ENCODE results near the gene PRMT9. TPM values are rescaled to one million over a fixed set of nuclear protein-coding genes. Genes with fewer than 3 reads are reported as not detected.
A peak's percentile ranks its signal among the peaks of the same experiment; 100 is the strongest.

The PRMT9 gene
- total RNA-seq, 4 donors from 2014 or later = 0.60 to 17.1 (median 4.8) TPM

- in situ Hi-C loops (cut with MboI; ENCODE audit: low pct_ligation_motif_present in 1 of 4, low pct_unique_long_range_greater_than_20kb in 1 of 4, low sequenced_read_pairs in 3 of 4) (loop anchor here in 2 of 4 donors (5.0 kb wide), 1 partner anchor 159 kb away; no protein-coding TSS in a partner anchor), intact Hi-C loops (cut with DNase I; ENCODE audit: low total_unique reads) (loop anchor here (2.0 kb wide), 1 partner anchor 161 kb away; no protein-coding TSS in a partner anchor)
- Histone ChIP-seq H3K4me3 (no peak overlapping the region), H3K36me3 (no peaks in the 10 kb centered on the region), H3K27ac (no peak overlapping the region), H3K4me1 (no peaks in the 10 kb centered on the region), H3K9me3 (no peaks in the 10 kb centered on the region), H3K27me3 (no peaks in the 10 kb centered on the region)
- DNase-seq = peak; percentile 33
- TF ChIP-seq EP300 (IDR thresholded peaks at IDR 0.05; ENCODE audit: low read depth) (no peak), POLR2AphosphoS5 (IDR thresholded peaks at IDR 0.05) (no peak), CTCF (IDR thresholded peaks at IDR 0.05) (peak; percentile 84 to 93 (median 90)), POLR2A (IDR thresholded peaks at IDR 0.05) (no peak)
- WGBS, 2 donors (ENCODE audit: low coverage in 1 of 2) = 34 to 47% methylated on average over 3 to 7 of the region's 7 CpGs
Observed at GRCh38 chr4:147707892-147708672, 24.1 kb upstream of the PRMT9 start.

GRCh38 chr4:147704846-147705245, 20.9 kb upstream of the PRMT9 start:
- H3K9me3 ChIP-seq = no peaks in the 10 kb centered on the region
- 47 to 53% methylated on average over 1 of the region's 1 CpG for WGBS, 2 donors (ENCODE audit: low coverage in 1 of 2)
- no peaks in the 10 kb centered on the region for H3K36me3 ChIP-seq
- in situ Hi-C loops (cut with MboI; ENCODE audit: low pct_ligation_motif_present in 1 of 4, low pct_unique_long_range_greater_than_20kb in 1 of 4, low sequenced_read_pairs in 3 of 4) = loop anchor here in 2 of 4 donors (5.0 kb wide), 1 partner anchor 162 kb away; no protein-coding TSS in a partner anchor
- H3K4me3 ChIP-seq = no peak overlapping the region
- no peak overlapping the region for H3K27ac ChIP-seq
- DNase-seq = no peak
- no peaks in the 10 kb centered on the region for H3K4me1 ChIP-seq
- no peak for TF ChIP-seq CTCF (IDR thresholded peaks at IDR 0.05)
- TF ChIP-seq EP300 (IDR thresholded peaks at IDR 0.05; ENCODE audit: low read depth) = no peak
- intact Hi-C loops (cut with DNase I; ENCODE audit: low total_unique reads) = no loop called here
- H3K27me3 ChIP-seq = no peaks in the 10 kb centered on the region

DNA sequence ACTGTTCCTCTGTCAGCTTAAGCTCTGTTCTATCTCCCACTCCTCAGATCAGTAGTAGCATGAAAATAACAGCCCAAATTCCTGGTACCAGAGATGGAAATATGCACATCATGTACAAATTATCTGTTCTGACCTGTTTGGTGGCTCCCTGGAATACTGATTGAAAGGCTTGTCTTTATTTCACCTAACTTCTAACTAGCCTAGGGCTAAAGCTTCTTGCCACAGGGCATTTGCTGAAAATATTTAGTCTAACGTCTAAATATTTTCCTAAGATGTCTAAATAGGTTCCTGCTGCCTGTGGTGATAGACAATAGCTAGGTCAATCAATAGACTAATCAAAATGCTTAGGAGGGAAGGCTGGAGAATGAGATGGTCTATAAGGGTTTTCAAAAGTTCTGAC, 12.9 kb upstream of the PRMT9 start:
- in situ Hi-C loops (cut with MboI; ENCODE audit: low pct_ligation_motif_present in 1 of 4, low pct_unique_long_range_greater_than_20kb in 1 of 4, low sequenced_read_pairs in 3 of 4) (no loop called here), intact Hi-C loops (cut with DNase I; ENCODE audit: low total_unique reads) (no loop called here)
- Histone ChIP-seq H3K9me3 (no peaks in the 10 kb centered on the region), H3K27ac (no peak overlapping the region), H3K36me3 (no peaks in the 10 kb centered on the region), H3K27me3 (no peaks in the 10 kb centered on the region), H3K4me1 (peaks cover 0 to 9% (median 0%) of the 10 kb centered on the region in 4 donors), H3K4me3 (no peak overlapping the region)
- 63 to 67% methylated on average over 1 of the region's 1 CpG for WGBS, 2 donors (ENCODE audit: low coverage in 1 of 2)
- DNase-seq = no peak
- TF ChIP-seq POLR2A (IDR thresholded peaks at IDR 0.05) (no peak), CTCF (IDR thresholded peaks at IDR 0.05) (no peak), EP300 (IDR thresholded peaks at IDR 0.05; ENCODE audit: low read depth) (no peak), POLR2AphosphoS5 (IDR thresholded peaks at IDR 0.05) (no peak)

- WGBS, 2 donors (ENCODE audit: low coverage in 1 of 2) = 45 to 53% methylated on average over 3 of the region's 3 CpGs
- no peaks in the 10 kb centered on the region for H3K9me3 ChIP-seq
- H3K4me3 ChIP-seq = no peak overlapping the region
- intact Hi-C loops (cut with DNase I; ENCODE audit: low total_unique reads) (no loop called here), in situ Hi-C loops (cut with MboI; ENCODE audit: low pct_ligation_motif_present in 1 of 4, low pct_unique_long_range_greater_than_20kb in 1 of 4, low sequenced_read_pairs in 3 of 4) (no loop called here)
- H3K27me3 ChIP-seq = peaks cover 3% of the 10 kb centered on the region
- H3K4me1 ChIP-seq = peaks cover 0 to 9% (median 0%) of the 10 kb centered on the region in 4 donors
- no peak for DNase-seq
- no peaks in the 10 kb centered on the region for H3K36me3 ChIP-seq
- H3K27ac ChIP-seq = no peak overlapping the region
- TF ChIP-seq EP300 (IDR thresholded peaks at IDR 0.05; ENCODE audit: low read depth) (no peak), POLR2A (IDR thresholded peaks at IDR 0.05) (no peak), POLR2AphosphoS5 (IDR thresholded peaks at IDR 0.05) (no peak), CTCF (IDR thresholded peaks at IDR 0.05) (no peak)
Observed at GRCh38 chr4:147693218-147693617, 9.3 kb upstream of the PRMT9 start.
